Panc1 (cell line): ENCODE measurements around the gene KIF26B. TPM values are rescaled to one million over a fixed set of nuclear protein-coding genes. Genes with fewer than 3 reads are reported as not detected.

Experiments used
- ATAC-seq: fragments of 200-7000 bp; cut with Tn5 transposase; 2 replicates; pipeline ENCODE4 v1.9.1; 2020; ENCODE audit warnings: mild to moderate bottlenecking, moderate library complexity
- BruUV-seq: library from RNA; stranded (reverse); fragments of 400-500 nt; replicated peaks from 2 replicates; lab custom pipeline; 2021; lab: Mats Ljungman, UMichigan
- CTCF ChIA-PET: fragments of 300-600 bp; sonication (Branson Sonifier 250); formaldehyde crosslinking; loops from one replicate; lab custom pipeline; 2022; ENCODE audit warnings: antibody characterized with exemption; lab: Charles Lee
- POLR2A ChIA-PET: fragments of 300-600 bp; sonication (Branson Sonifier 250); formaldehyde crosslinking; loops from one replicate; lab custom pipeline; 2022; ENCODE audit warnings: antibody characterized with exemption; lab: Charles Lee
- DNase-seq: peaks from one replicate; pipeline ENCODE4 v3.0.0-alpha.2; 2010; ENCODE audit warnings: low read depth, low spot score
- H3K27ac ChIP-seq: 2 replicates; pipeline ENCODE4 v1.5.1; 2011; ENCODE audit warnings: mild to moderate bottlenecking, low read length, inconsistent platforms
- H3K27me3 ChIP-seq: fragments of 200-500 bp; sonication (Bioruptor generic); 2 replicates; pipeline ENCODE4 v1.6.0; 2014; ENCODE audit warnings: low read length, inconsistent platforms; ENCODE audit not compliant: control insufficient read depth, insufficient read depth
- H3K36me3 ChIP-seq: fragments of 200-500 bp; sonication (Bioruptor generic); 2 replicates; pipeline ENCODE4 v1.5.1; 2014; ENCODE audit warnings: inconsistent platforms, mild to moderate bottlenecking, low read length, moderate library complexity; ENCODE audit not compliant: control insufficient read depth, insufficient read depth
- H3K4me1 ChIP-seq: 2 replicates; pipeline ENCODE4 v1.5.1; 2011; ENCODE audit warnings: inconsistent platforms, mild to moderate bottlenecking, low read length, moderate library complexity; ENCODE audit not compliant: control insufficient read depth, insufficient read depth
- H3K4me3 ChIP-seq, 2 experiments: 2 replicates each; pipeline ENCODE4 v1.5.1; 2011 to 2012; ENCODE audit warnings: low read depth in 2 of 2, low read length in 2 of 2, mild to moderate bottlenecking in 2 of 2, inconsistent platforms in 1 of 2, moderate library complexity in 1 of 2
- H3K9me3 ChIP-seq: fragments of 200-500 bp; sonication (Bioruptor generic); 2 replicates; pipeline ENCODE4 v1.5.1; 2014; ENCODE audit warnings: low read depth, mild to moderate bottlenecking, inconsistent platforms, low read length, moderate library complexity; ENCODE audit not compliant: control insufficient read depth, insufficient read depth
- POLR2AphosphoS5 ChIP-seq: IDR thresholded peaks from 2 replicates; pipeline ENCODE4 v1.6.1; 2012; ENCODE audit warnings: mild to moderate bottlenecking, low read depth, low read length, moderate library complexity
- SIN3A ChIP-seq: IDR thresholded peaks from 2 replicates; pipeline ENCODE4 v1.6.1; 2012; ENCODE audit warnings: low read depth, mild to moderate bottlenecking, low read length, moderate library complexity, borderline replicate concordance; ENCODE audit not compliant: insufficient read depth
- TCF7L2 ChIP-seq: IDR thresholded peaks from 2 replicates; pipeline ENCODE4 v1.6.1; 2011; ENCODE audit warnings: mild to moderate bottlenecking, low read depth, low read length, inconsistent platforms
- in situ Hi-C: cut with HindIII; loops from 2 replicates; pipeline ENCODE4 v1.10.0; 2016; ENCODE audit warnings: low sequenced_read_pairs, low pct_unique_long_range_greater_than_20kb
- intact Hi-C: fragments of 100-400 bp; cut with micrococcal nuclease; formaldehyde crosslinking; loops from one replicate; pipeline ENCODE4 v1.10.0; 2022; ENCODE audit not compliant: unreplicated experiment
- total RNA-seq: library from RNA; stranded (reverse); gene quantifications from one replicate; pipeline ENCODE4 v1.2.1, GENCODE V29; 2021; ENCODE audit not compliant: unreplicated experiment
- TF ChIP-seq, protein P1 (sequence below), 2 experiments: IDR thresholded peaks; 2 replicates each; pipeline ENCODE4 v1.6.1; 2011 to 2012; ENCODE audit warnings: low read depth in 2 of 2, control low read depth in 1 of 2, low read length in 1 of 2, mild to moderate bottlenecking in 1 of 2, moderate library complexity in 1 of 2; ENCODE audit not compliant: insufficient read depth in 1 of 2
- TF ChIP-seq, protein P2 (sequence below): fragments of 450-650 bp; IDR thresholded peaks from 2 replicates; pipeline ENCODE4 v1.5.1; 2017; ENCODE audit warnings: mild to moderate bottlenecking

KIF26B gene
- total RNA-seq, 1 experiment from 2014 or later, result 0.33 TPM

DNA sequence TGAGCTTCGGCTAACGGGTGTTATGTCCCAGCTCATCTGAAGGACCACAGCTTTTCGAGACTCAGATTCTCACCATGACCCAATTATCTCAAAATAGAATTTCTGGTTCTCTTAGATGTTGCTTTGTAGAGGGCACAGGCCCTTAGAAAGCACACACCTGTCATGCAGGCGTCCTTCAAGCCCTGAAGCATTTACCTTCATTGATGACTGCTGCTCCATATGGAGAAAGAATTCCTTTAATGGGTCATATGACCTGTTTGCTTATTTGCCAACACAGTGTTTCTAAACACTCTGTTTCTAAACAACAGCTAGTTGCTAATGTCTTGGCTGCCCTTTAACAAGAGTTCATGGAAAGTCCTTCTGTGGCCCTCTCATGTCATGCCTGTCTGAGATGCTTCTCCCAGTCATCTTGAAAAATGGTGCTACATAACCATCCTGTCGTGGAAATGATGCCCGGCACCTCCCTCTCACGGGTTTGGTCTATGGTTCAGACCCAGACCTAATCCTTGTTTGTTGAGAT lies 495.7 kb downstream of the KIF26B start:
- DNase-seq, result no peak
- Histone ChIP-seq H3K27me3 (no peaks in the 10 kb centered on the region), H3K36me3 (no peaks in the 10 kb centered on the region), H3K27ac (no peak overlapping the region), H3K4me3 (no peak overlapping the region), H3K4me1 (no peaks in the 10 kb centered on the region), H3K9me3 (no peaks in the 10 kb centered on the region)
- BruUV-seq, result no TSS peak
- no peak for TF ChIP-seq POLR2AphosphoS5
- TF ChIP-seq, protein P1, sequence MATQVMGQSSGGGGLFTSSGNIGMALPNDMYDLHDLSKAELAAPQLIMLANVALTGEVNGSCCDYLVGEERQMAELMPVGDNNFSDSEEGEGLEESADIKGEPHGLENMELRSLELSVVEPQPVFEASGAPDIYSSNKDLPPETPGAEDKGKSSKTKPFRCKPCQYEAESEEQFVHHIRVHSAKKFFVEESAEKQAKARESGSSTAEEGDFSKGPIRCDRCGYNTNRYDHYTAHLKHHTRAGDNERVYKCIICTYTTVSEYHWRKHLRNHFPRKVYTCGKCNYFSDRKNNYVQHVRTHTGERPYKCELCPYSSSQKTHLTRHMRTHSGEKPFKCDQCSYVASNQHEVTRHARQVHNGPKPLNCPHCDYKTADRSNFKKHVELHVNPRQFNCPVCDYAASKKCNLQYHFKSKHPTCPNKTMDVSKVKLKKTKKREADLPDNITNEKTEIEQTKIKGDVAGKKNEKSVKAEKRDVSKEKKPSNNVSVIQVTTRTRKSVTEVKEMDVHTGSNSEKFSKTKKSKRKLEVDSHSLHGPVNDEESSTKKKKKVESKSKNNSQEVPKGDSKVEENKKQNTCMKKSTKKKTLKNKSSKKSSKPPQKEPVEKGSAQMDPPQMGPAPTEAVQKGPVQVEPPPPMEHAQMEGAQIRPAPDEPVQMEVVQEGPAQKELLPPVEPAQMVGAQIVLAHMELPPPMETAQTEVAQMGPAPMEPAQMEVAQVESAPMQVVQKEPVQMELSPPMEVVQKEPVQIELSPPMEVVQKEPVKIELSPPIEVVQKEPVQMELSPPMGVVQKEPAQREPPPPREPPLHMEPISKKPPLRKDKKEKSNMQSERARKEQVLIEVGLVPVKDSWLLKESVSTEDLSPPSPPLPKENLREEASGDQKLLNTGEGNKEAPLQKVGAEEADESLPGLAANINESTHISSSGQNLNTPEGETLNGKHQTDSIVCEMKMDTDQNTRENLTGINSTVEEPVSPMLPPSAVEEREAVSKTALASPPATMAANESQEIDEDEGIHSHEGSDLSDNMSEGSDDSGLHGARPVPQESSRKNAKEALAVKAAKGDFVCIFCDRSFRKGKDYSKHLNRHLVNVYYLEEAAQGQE (IDR thresholded peaks at IDR 0.05; ENCODE audit: insufficient read depth in 1 of 2, low read depth in 2 of 2, low read length in 1 of 2), result no peak
- TF ChIP-seq TCF7L2, result no peak
- TF ChIP-seq SIN3A, result no peak
- TF ChIP-seq, protein P2, sequence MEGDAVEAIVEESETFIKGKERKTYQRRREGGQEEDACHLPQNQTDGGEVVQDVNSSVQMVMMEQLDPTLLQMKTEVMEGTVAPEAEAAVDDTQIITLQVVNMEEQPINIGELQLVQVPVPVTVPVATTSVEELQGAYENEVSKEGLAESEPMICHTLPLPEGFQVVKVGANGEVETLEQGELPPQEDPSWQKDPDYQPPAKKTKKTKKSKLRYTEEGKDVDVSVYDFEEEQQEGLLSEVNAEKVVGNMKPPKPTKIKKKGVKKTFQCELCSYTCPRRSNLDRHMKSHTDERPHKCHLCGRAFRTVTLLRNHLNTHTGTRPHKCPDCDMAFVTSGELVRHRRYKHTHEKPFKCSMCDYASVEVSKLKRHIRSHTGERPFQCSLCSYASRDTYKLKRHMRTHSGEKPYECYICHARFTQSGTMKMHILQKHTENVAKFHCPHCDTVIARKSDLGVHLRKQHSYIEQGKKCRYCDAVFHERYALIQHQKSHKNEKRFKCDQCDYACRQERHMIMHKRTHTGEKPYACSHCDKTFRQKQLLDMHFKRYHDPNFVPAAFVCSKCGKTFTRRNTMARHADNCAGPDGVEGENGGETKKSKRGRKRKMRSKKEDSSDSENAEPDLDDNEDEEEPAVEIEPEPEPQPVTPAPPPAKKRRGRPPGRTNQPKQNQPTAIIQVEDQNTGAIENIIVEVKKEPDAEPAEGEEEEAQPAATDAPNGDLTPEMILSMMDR, result no peak
- intact Hi-C loops (no loop called here), in situ Hi-C loops (no loop called here)
- CTCF ChIA-PET, result interaction anchor here (0.6 kb wide), 1 partner anchor 15 kb away, joined by 6 read pairs; no protein-coding TSS in a partner anchor
- POLR2A ChIA-PET, result no interaction called here
- ATAC-seq, result no peak

DNA sequence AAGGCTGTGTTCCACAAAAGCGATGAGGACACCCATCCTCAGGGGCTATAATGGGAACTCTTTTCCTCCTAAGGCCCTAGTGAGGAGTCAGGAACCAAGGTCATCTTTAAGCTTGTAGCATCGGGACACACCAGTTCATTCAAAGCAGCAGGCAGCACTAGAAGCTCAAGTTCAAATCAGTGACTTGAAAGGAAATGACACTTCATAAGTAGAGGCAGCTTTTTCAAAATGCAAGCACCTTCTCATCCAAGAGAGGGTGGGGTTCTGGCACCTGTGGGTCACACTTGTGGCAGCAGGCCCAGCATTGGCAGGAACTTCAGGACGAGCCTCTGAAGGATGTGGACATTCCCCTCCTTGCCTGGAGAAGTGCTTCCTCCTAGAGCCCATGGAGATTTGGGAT lies 496.3 kb downstream of the KIF26B start:
- Histone ChIP-seq H3K27me3 (no peaks in the 10 kb centered on the region), H3K4me1 (no peaks in the 10 kb centered on the region), H3K9me3 (no peaks in the 10 kb centered on the region), H3K27ac (no peak overlapping the region), H3K36me3 (no peaks in the 10 kb centered on the region), H3K4me3 (no peak overlapping the region)
- in situ Hi-C loops, result no loop called here
- POLR2A ChIA-PET, result no interaction called here
- ATAC-seq (no peak), DNase-seq (no peak)
- TF ChIP-seq, protein P2, result no peak
- TF ChIP-seq, protein P1 (IDR thresholded peaks at IDR 0.05; ENCODE audit: insufficient read depth in 1 of 2, low read depth in 2 of 2, low read length in 1 of 2), result no peak
- no peak for TF ChIP-seq SIN3A
- TF ChIP-seq POLR2AphosphoS5, result no peak
- no peak for TF ChIP-seq TCF7L2
- CTCF ChIA-PET, result no interaction called here
- BruUV-seq, result no TSS peak
- intact Hi-C loops, result no loop called here
